PC-9 (cell line): ENCODE results near the gene ARMC6.

ENCODE experiments used
- EZH2 ChIP-seq: fragments of 200-600 bp; sonication (generic); IDR thresholded peaks from 2 replicates; pipeline ENCODE4 v1.8.0; 2017; ENCODE audit warnings: antibody characterized with exemption, low read depth
- TF ChIP-seq, protein P1 (sequence below): fragments of 200-600 bp; sonication (generic); conservative IDR thresholded peaks from 2 replicates; pipeline ENCODE4 v1.6.1; 2017; ENCODE audit warnings: mixed run types, antibody characterized with exemption, mild to moderate bottlenecking, moderate library complexity

DNA sequence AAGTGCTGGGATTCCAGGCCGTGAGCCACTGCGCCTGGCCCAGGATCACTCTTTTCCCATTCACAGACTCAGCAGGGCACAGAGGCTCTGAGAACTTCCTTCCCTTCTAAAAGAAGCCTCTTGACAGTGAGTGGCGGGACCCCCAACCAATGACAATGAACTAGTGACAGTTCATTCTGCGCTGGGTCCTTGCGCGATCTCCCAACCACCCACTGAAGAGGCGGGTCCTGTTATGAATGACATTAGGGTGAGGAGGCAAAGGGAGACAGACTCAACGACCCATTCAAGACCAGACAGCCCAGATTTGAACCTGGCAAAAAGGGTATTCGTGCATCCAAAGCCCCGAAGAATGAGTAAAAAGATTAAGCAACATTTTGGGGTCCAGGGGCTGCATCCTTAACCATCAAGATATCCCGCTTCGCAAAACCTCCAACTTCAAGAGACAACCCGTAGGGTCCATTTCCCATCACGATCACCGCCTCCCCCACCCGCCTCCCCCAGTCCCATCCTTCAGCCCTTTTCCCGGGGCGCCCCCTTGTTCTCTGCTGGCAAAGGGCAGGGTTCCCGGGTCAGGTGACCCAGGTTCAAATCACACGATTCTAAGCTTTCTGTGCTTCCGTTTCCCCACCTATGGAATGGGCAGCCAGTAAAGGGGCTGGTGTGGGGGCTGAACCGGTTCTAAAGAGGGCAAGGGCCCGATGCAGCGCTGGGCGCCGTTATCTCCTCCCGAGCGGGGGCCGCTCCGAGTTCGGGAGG is 805 bp upstream of the ARMC6 start:
- TF ChIP-seq, protein P1, sequence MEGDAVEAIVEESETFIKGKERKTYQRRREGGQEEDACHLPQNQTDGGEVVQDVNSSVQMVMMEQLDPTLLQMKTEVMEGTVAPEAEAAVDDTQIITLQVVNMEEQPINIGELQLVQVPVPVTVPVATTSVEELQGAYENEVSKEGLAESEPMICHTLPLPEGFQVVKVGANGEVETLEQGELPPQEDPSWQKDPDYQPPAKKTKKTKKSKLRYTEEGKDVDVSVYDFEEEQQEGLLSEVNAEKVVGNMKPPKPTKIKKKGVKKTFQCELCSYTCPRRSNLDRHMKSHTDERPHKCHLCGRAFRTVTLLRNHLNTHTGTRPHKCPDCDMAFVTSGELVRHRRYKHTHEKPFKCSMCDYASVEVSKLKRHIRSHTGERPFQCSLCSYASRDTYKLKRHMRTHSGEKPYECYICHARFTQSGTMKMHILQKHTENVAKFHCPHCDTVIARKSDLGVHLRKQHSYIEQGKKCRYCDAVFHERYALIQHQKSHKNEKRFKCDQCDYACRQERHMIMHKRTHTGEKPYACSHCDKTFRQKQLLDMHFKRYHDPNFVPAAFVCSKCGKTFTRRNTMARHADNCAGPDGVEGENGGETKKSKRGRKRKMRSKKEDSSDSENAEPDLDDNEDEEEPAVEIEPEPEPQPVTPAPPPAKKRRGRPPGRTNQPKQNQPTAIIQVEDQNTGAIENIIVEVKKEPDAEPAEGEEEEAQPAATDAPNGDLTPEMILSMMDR: no peak; the same call in 1 of the 2 replicates
- no peak for TF ChIP-seq EZH2
